NCI-H1417 (cell line): Measurements from ENCODE around the gene EHMT1.

Source experiments
- DNase-seq, 3 experiments: peaks; one replicate each; lab custom pipeline; 2025; lab: John Stamatoyannopoulos, UW

EHMT1 gene

DNA sequence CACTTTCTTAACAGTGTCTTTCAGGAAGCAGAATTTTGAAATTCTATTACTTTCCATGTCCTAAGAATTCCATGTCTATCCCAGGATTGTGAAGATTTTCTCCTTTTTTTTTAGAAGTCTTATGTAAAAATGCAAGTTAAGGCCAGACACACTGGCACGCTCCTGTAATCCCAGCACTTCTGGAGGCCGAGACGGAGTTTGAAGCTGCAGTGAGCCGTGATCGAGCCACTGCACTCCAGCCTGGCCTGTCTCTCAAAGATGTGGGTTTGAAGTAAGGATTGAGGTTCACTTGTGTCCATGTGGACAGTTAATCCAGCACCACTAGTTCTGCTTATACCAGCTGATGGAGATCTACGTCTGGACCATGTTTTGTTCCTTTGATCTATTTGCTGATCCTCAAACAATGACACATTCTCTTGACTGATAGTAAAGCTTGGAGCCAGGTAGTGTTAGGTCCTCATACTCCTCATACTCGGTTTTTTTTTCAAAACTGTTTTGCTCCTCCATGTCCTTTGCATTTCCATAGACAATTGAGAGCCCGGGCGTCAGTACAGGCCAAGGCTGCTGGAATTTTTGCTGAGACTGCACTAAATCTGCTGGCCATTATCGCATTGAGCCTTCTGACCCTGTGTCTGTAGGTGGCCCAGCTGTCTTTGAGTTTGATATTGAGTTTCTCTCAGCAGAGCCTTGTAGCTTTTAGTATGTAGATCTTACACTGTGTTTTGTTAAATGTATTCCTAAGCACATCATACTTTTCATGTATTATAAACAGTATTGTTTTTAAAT is 205.4 kb downstream of the EHMT1 start:
- DNase-seq, result no peak

DNA sequence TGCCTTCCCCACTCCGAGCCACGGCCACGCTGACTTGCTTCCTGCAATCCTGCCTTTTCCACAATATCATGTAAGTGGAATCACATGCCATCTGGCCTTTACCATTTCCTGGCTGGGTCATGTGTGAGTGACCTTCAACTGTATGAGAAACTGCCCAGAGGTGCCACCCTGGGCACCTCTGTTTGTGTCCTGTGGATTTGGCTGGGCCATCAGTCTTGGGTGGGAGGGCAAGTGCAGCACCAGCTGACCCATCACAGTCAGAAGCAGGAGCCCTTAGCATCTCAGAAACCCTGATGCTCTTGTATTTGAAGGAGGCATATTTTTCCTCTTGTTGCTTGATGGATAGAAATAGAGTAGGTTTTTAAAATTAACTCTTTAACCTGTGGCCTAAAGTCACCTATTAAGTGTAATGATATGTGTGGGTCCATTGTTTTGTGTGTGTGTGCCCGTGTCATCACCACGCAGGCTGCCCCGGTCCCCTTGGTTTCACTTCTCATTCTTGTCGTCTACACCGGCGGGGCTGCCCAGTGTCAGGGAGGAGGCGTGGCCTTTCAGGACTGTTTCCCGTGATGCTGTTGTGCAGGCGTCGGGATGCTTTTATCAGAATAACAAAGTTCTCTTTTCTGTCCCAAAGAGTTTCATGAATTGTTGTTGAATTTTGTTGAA is 206.7 kb downstream of the EHMT1 start:
- no peak for DNase-seq

DNA sequence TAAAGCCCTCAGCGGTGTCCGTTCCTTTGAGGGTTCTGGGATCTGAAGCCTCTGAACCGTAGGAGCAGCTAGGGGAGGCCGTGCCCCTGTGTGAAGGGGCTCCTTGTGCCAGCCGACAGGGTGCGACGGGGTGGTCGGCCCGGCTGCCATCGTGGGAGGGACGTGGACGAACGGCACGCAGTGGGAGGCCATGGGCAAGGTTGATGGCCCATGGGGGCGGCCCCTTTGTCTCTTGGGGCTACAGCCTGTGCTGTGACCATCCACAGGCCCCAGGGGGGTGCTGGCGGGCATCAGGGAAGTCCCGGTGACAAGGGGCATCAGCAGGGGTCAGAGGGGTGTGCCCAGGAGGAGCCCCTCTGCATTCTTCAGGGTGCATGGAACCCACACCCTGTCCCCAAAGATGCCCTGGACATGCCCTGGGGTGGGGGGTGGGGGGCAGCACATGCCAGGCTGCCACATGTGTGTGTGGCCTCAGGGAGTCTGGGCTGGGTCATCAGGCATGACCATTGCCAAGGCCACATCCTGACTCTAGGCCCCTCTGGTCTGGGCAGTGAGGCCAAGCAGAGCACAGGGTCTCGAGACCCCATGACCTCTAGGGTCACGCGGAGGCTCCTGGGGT is 209.2 kb downstream of the EHMT1 start:
- no peak for DNase-seq

DNA sequence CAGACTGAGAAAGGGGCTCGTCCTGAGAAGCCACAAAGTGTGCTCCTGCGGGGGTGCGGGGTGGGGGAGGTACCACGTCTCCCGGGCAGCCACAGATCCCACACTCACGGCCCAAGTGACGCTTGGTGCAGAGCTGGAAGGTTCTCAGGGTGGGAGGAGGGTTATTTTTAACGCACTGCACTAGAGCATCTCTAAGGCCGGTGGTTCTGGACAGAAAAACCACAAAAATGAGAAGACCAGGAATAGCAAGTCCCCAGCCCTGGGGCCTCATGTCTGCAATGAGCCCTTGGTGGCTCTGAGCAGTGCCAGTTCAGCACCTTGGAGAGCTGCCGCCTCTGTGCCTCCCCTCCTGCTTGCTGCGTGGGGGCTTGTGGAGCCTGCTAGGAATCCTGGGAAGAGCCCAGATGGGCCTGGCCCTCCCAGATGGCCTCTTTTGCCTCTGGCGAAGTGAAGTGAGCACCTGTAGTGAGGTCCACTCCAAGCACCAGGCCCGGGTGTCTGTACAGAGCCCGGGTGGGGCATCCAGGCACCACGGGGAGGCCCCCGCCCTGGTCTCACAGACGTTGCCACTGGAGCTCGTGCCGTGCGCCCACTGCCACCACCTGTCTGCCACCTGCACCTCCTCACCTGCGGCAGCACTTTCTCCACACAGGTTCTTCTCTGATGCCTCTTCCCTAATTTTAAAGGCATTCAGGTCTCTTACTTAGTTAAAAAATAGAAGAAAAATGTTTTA is 209.9 kb downstream of the EHMT1 start:
- DNase-seq, result peak in 2 of 3 experiments; percentile 52 to 73

DNA sequence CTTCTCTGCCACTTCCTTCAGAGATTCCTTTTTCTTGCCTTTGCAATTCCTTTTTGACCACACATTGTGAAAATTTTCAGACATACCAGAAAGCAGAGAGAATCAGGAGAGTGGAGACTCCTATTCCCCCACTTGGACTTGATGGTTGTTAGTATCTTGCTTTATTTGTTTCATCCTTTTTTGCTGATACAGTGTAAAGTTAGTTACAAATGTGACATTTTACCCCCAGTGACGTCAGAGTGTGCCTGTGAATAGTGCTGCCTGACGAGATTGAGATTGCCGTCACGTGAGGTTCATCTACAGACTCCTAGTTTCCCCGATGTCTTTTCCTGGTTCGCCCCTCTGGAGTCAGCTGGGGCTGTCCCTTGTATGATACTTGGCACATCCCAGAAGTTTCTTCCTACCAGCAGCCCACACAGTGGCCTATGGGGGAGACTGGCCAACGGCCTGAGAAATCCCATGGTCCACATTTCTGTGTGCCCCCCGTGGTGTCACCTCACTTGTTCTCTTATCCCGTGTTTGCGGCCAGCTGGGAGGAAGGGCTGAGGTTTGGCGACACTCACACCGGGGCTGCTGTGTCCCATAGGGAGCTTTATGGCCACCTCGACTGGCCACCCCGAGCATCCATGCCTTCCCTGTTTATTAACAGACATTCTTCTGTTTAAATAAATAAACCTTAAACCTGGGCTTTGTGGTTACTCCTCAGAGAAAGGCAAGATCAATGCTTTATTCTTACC is 210.6 kb downstream of the EHMT1 start:
- DNase-seq, result no peak

DNA sequence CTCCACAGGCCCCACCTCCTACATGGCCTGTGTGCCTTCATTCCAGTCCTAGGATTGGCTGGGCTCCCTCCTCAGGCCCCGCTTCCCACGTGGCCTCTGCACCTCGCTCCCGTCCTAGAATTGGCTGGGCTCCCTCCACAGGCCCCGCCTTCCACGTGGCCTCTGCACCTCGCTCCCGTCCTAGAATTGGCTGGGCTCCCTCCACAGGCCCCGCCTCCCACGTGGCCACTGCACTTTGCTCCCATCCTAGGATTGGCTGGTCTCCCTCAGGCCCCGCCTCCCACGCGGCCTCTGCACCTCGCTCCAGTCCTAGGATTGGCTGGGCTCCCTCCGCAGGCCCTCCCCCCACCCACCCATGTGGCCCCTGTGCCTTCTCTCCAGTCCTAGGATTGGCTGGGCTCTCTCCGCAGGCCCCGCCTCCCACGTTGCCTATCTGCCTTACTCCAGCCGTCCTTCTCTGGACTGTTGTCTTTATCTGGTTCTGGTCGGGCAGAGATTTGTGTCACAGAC is 213.4 kb downstream of the EHMT1 start:
- no peak for DNase-seq

DNA sequence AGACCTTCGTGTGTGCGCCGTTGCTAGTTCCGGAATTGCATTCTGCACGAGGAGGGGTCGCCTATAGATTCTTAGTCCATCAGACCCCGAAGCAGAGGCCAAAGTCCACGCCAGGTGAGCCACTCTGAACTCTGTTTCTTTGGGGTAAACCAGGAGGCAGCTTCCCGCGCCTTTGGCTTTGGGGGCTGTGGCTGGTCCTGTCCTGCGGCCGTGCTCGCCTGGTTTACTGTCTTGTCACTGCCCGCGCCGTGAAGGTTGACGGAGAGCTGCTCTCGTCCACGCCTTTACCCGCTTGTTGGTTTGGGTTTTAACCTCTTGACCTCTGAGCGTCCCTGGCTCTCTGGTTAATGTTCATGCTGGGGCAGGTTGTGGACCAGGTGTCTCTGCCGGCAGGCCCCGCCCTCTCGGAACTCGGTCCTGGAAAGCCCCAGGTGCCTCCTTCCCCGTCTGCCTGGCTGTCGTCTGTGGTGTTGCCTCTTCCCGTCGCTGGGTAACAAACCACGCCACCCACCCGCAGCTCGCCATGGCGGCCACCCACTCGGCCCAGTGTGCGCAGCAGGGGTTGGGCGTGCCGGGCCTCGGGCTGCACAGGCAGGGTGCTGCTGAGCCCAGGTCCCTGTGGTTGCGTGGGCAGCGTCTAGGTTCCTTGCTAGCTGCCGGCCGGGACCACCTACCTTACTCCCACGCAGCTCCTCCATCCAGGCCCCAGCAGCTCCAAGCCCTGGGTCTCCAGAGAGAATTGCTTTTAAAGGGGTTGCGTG is 214.2 kb downstream of the EHMT1 start:
- DNase-seq, result no peak

DNA sequence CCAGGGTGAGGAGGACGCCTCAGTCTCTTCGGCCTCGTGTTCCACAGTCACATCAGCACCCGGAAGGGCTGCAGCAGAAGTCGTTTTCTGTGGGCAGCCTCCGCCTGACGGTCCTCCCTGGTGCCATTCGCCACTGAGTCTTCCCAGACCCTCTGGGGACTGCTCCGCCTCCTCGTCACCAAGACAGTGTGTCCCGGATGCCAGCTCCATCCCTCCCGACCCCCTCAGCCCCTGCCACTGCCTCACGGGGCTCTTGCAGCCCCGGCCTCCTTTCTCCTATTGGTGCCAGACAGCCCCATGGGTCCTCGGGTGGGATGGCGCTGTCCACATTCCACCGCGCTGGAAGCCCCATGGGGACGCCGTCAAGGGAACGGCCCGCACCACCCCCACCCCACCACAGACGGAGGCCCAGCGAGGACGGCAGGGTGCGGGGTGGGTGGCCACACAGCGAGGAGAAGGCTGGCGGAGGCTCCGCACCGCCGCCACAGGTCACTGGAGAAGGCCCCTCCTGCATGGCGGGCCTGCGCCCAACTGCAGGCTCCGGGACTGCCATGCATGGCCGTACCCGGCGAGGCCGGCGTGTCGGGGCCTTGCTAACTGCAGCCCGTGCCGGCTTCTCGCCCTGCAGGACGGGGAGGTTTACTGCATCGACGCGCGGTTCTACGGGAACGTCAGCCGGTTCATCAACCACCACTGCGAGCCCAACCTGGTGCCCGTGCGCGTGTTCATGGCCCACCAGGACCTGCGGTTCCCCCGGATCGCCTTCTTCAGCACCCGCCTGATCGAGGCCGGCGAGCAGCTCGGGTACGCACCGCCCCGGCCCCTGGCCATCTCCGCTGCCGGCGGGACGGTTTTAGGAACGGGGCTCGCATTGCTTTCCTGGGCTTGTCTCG is 215.2 kb downstream of the EHMT1 start:
- no peak for DNase-seq

DNA sequence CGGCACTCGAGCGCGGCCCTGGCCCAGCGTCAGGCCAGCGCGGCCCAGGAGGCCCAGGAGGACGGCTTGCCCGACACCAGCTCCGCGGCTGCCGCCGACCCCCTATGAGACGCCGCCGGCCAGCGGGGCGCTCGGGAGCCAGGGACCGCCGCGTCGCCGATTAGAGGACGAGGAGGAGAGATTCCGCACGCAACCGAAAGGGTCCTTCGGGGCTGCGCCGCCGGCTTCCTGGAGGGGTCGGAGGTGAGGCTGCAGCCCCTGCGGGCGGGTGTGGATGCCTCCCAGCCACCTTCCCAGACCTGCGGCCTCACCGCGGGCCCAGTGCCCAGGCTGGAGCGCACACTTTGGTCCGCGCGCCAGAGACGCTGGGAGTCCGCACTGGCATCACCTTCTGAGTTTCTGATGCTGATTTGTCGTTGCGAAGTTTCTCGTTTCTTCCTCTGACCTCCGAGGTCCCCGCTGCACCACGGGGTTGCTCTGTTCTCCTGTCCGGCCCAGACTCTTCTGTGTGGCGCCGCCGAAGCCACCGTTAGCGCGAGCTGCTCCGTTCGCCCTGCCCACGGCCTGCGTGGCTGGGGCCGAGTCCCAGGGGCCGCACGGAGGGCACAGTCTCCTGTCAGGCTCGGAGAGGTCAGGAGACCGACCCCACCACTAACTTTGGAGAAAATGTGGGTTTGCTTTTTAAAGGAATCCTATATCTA is 216.2 kb downstream of the EHMT1 start:
- no peak for DNase-seq

DNA sequence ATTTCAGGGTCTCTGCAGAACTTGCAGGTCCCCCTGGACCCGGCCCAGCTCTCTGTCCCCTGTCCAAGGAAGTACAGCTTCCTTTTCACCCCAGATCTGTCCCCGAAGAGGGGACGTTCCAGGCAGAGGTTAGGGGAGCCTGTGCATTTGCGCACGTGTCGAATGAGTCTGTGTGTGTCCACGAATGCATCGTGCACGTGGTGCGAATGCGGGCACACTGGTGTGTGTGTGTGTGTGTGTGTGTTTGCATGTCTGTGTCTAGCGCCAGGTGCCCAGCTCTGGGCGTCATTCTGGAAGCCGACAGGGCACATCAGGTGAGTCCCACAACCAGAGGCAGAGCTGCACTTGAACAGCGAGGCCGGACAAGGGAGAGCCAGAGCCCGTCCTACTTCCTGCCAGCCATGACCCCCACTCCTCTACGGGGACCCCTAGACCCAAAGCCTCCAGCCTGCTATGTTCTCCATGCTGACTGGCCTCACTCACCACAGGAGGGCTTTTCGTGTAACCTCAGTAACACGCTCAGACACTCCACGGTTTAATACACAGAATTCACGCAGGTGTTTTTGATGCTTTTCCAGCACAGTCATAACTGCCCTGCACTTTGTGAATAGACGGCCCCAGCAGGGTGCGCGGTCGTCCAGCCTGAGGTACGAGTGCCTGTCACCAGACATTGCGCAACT is 217.5 kb downstream of the EHMT1 start:
- DNase-seq, result no peak

DNA sequence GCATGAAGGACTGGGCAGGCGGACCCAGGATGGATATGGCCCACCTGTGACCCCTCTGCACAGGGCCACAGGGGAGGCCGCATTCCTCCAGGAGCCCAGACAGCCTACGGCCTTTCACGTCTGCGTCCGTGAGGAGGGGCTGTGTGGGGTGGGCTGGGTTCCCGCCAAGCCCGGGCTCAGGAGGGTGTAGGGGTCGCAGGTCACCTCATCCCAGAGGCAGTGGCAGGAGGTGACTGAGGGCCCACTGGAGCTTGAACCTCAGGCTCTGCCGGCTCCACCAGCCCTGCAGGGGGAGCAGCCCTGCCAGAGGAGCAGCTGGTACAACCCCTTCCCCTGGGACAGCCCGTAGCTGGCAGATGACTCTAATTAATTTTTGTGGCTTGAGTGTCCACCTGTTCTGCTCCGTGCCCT is 218.0 kb downstream of the EHMT1 start:
- no peak for DNase-seq

DNA sequence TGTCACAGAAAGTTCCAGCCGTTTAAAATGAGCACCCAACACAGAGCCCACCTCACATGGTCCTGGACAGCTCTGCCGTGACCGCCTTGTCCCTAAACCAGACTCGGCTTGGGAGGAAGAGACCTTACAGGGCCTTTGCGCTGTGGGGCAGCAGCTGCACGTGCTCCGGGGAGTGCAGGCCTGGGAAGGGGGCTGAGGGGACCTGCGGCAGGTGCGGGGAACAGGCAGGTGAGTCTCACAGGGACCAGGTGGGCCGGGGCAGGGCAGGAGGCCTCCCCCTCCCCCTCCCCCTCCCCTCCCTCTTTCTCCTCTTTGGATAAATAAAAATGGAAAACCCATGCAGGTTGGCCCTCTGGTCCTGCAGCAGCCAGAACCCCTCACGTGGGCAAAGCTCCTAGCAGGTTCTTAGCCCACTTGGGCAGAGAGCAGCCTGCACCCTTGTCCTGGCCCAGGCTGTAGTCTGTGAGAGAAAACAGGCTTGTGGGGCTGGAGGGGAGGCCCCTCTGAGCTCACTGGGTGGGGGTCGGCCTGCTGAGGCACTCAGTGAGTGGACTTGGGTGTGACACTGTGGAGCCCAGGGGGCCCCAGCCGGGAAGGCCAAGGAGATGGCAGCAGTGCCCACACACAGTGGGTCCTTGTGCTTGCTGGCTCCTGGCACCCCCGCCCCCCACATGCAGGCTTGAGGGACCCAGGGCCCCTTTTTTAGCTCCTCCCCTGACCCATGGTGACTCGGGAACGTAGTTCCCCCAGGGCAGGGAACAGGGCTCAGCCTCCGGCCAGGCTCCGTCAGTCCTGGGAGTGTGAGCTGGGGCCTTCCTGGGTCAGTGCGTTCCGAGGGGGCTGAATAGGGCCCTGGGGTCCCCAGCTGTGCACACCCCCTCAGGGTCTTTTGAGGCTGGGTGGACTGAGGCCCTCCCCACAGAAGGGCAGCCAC is 218.8 kb downstream of the EHMT1 start:
- DNase-seq, result no peak

DNA sequence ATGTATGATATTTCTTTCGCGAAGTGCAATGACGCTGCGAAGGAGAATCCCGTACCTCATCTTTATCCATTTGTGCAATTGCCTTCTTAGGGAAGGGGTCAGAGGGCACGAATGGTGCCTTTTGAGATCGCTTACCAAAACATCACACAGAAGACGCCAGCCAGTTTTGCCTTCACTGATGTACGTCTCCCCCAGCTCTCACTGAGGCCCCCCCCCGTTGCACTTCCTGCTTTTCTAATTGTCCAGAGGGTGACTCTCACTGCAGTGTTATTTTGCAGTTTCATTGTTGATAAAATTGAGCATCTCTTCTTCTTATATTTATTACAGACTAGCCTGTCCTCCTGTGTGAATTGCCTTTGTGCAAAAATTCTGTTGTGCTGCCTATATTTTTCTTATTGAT is 219.8 kb downstream of the EHMT1 start:
- no peak for DNase-seq

DNA sequence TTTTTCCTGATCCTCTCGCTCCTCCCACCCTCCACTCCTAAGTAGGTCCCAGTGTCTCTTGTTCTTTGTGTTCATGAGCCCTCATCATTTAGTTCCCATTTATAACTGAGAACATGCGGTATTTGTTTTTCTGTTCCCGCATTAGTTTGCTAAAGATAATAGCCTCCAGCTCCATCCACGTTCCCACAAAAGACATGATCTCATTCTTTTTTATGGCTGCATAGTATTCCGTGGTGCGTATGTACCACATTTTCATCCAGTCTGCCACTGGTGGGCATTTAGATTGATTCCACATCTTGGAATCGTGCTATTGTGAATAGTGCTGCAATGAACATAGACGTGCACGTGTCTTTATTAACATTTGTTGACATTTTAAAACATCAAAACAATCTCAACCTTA is 224.6 kb downstream of the EHMT1 start:
- no peak for DNase-seq

DNA sequence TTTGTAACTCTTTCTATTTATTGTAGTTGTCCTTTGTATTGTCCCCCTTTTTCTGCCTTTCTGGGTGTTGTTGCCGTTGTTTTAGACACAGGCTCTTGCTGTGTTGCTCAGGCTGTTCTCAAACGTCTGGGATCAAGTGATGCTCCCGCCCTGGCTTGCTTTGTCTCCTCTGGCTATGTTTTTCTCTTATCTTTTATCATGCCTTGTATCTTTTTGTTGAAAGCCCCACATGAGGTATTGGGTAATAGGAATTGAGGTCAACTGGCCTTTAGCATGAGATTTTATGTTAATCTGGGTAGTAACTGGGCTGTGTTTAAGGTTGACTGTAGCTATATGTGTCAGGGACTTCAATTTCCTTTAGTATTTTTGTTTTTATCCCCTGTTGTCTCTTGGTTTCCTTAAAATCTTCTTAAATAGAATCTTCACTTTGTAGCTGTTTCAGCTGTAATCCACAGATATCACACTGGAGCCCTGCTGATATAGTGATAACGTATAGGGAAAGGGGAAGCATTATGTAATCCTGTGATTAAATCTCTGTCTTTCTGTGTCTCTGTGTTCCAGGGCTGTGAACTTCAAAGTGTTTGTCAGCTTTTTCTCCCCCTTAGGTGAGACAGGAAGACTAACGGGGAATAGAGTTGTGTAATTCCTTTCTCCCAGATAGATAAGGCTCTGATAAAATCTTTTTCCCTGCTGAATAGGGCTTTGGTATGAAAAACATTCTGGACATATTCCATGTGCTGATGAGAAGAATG is 232.9 kb downstream of the EHMT1 start:
- no peak for DNase-seq

DNA sequence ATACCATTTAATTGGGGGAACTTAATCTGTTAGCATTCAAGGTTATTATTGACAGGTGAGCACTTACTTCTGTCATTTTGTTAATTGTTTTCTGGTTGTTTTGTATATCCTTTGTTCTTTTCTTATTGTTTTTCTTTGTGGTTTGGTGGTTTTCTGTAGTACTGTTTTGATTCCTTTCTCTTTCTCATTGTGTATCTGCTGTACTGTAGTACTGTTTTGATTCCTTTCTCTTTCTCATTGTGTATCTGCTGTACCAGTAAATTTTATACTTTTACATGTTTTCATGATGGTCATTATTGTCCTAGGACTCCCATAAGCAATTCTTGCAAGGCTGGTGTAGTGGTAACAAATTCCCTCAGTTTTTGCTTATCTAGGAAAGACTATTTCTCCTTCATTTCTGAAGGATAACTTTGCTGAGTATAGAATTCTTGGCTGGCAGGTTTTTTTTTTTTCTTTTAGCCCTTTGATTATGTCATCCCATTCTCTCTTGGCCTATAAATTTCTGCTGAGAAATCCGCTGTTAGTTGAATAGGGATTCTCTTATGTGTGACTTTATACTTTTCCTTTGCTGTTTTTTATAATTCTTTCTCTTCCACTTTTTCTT is 234.7 kb downstream of the EHMT1 start:
- no peak for DNase-seq
